ENCODE data around the gene NOA1.
"Not testable (repeated sequence)": the region's sequence is repeated elsewhere in the genome, so short reads cannot be mapped to it uniquely, and the experiment has no call there.

NOA1 gene

DNA sequence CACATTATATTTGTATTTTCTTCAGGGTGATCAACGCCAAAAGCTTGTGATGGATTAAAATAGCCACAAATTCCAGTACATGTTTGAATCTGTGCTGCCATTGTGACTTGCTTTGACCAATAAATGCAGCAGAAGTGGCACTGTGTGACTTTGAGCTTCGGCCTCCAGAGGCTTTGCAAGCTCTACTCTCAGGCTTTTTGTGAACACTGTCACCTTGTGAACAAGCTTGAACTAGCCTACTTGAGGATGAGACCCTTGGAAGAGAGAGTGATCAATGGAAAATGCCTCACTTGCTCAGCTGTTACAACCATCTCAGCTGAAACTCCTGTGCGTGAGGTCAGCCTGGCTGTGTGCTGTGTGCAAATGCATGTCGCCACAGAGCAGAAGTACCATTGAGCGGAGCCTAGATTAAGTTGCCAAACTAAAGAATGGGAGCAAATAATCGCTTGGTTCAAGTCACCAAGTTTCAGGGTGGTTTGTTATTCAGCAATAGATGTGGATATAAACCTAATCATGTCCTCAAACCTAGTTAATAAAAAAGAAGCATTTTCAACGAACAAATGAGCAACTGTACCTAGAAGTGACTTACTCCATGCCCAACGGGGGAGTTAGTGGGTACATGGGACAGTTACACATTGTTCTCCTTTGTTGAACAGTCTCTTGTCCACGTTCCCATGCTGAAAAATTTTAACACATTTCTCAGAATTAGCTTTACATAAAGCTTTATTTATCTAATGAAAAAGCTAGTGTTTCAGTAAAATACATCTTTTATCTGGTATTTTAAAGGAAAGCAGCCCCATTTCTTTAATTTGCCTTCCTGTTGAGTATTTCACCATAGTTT, 23.5 kb downstream of the NOA1 start:
- WGBS (ENCODE audit: extremely low coverage, insufficient coverage, low lambda C conversion rate), result no CpG with 5 or more reads among the region's 9 CpGs
- no peak overlapping the region for H3K4me3 ChIP-seq (ENCODE audit: low read length)
- no peak overlapping the region for H3K27ac ChIP-seq (ENCODE audit: low read depth, low read length)
- no peaks in the 10 kb centered on the region for H3K36me3 ChIP-seq (ENCODE audit: control insufficient read depth, insufficient read depth, low read length)
- no peak overlapping the region for H2BK120ac ChIP-seq (ENCODE audit: low read depth, low read length)
- H3K4me1 ChIP-seq (ENCODE audit: control insufficient read depth, low read depth, low read length), result no peaks in the 10 kb centered on the region
- no peak overlapping the region for H2AK5ac ChIP-seq (ENCODE audit: low read length)
- H3K18ac ChIP-seq (ENCODE audit: low read length), result no peak overlapping the region
- H3K79me1 ChIP-seq (ENCODE audit: low read length), result no peaks in the 10 kb centered on the region
- no peak overlapping the region for H4K8ac ChIP-seq (ENCODE audit: low read depth, low read length)
- no peak overlapping the region for H3K4ac ChIP-seq (ENCODE audit: low read depth, low read length)
- no peak overlapping the region for H4K5ac ChIP-seq (ENCODE audit: low read length)
- H3K27me3 ChIP-seq (ENCODE audit: insufficient read depth, low read length, poor library complexity), result no peaks in the 10 kb centered on the region
- H3K4me2 ChIP-seq (ENCODE audit: low read length), result no peak overlapping the region
- no peak overlapping the region for H3K56ac ChIP-seq (ENCODE audit: low read length)
- no peak overlapping the region for H2BK5ac ChIP-seq (ENCODE audit: low read length)
- no peak overlapping the region for H3K9ac ChIP-seq (ENCODE audit: low read length)
- H3K23ac ChIP-seq (ENCODE audit: low read length), result no peak overlapping the region
- no peak for DNase-seq
- H3K79me2 ChIP-seq (ENCODE audit: control insufficient read depth, insufficient read depth, low read length), result no peaks in the 10 kb centered on the region
- no peak overlapping the region for H2BK15ac ChIP-seq (replicated peaks; ENCODE audit: low read depth)

DNA sequence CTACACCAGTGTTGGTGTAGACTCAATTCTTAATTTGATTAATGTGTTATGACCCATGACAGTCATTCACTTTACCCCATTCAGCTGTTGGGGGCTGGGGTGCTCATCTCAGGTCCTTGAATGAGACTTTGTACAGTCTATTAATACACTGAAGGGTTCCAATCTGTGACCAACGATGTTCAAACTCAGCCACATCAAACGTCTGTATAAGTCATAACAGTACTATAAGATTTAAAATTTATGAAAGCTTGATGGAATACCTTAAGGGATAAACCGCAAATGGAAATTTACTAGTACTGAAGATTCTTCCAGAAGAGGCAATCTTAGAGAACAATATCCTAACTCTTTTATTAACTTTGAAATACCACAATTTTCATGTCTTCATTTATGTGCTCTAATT, 36.0 kb downstream of the NOA1 start:
- Histone ChIP-seq H3K23ac (ENCODE audit: low read length) (no peak overlapping the region), H3K9ac (ENCODE audit: low read length) (no peak overlapping the region), H3K4me3 (ENCODE audit: low read length) (no peak overlapping the region), H3K36me3 (ENCODE audit: control insufficient read depth, insufficient read depth, low read length) (no peaks in the 10 kb centered on the region), H2BK5ac (ENCODE audit: low read length) (no peak overlapping the region), H3K4me1 (ENCODE audit: control insufficient read depth, low read depth, low read length) (no peaks in the 10 kb centered on the region), H3K4me2 (ENCODE audit: low read length) (no peak overlapping the region), H4K8ac (ENCODE audit: low read depth, low read length) (no peak overlapping the region), H3K4ac (ENCODE audit: low read depth, low read length) (no peak overlapping the region), H3K27me3 (ENCODE audit: insufficient read depth, low read length, poor library complexity) (no peaks in the 10 kb centered on the region), H3K27ac (ENCODE audit: low read depth, low read length) (no peak overlapping the region), H2BK120ac (ENCODE audit: low read depth, low read length) (no peak overlapping the region), H3K79me1 (ENCODE audit: low read length) (no peaks in the 10 kb centered on the region), H3K79me2 (ENCODE audit: control insufficient read depth, insufficient read depth, low read length) (no peaks in the 10 kb centered on the region), H4K5ac (ENCODE audit: low read length) (no peak overlapping the region), H3K56ac (ENCODE audit: low read length) (no peak overlapping the region), H3K18ac (ENCODE audit: low read length) (no peak overlapping the region), H2BK15ac (replicated peaks; ENCODE audit: low read depth) (no peak overlapping the region), H2AK5ac (ENCODE audit: low read length) (no peak overlapping the region)
- WGBS (ENCODE audit: extremely low coverage, insufficient coverage, low lambda C conversion rate), result no CpG with 5 or more reads among the region's 3 CpGs
- no peak for DNase-seq

DNA sequence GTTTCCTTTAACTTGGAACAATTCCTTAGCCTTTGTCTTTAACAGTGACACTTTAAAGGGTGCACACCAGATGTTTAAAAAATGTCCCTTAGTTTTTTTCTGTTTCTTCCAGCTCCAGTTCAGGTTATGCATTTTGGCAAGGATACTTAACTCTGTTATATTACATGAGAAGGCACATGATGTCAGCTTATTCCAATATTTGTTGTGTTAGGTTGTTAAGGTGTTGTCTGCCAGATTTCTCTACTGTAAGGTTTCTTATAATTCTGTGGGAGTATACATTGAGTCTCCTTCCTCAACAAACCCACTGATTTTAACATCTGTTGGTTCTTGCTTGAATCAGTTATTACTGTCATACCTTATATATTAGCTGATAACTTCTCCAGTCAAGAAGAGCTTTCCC, 36.4 kb downstream of the NOA1 start:
- Histone ChIP-seq H3K79me2 (ENCODE audit: control insufficient read depth, insufficient read depth, low read length) (no peaks in the 10 kb centered on the region), H2BK15ac (replicated peaks; ENCODE audit: low read depth) (no peak overlapping the region), H3K56ac (ENCODE audit: low read length) (no peak overlapping the region), H2BK120ac (ENCODE audit: low read depth, low read length) (no peak overlapping the region), H3K4me3 (ENCODE audit: low read length) (no peak overlapping the region), H3K27me3 (ENCODE audit: insufficient read depth, low read length, poor library complexity) (no peaks in the 10 kb centered on the region), H3K27ac (ENCODE audit: low read depth, low read length) (no peak overlapping the region), H3K4me2 (ENCODE audit: low read length) (no peak overlapping the region), H4K5ac (ENCODE audit: low read length) (no peak overlapping the region), H3K18ac (ENCODE audit: low read length) (no peak overlapping the region), H4K8ac (ENCODE audit: low read depth, low read length) (no peak overlapping the region), H3K4me1 (ENCODE audit: control insufficient read depth, low read depth, low read length) (no peaks in the 10 kb centered on the region), H3K79me1 (ENCODE audit: low read length) (no peaks in the 10 kb centered on the region), H3K4ac (ENCODE audit: low read depth, low read length) (no peak overlapping the region), H2AK5ac (ENCODE audit: low read length) (no peak overlapping the region), H3K36me3 (ENCODE audit: control insufficient read depth, insufficient read depth, low read length) (no peaks in the 10 kb centered on the region), H3K23ac (ENCODE audit: low read length) (no peak overlapping the region), H2BK5ac (ENCODE audit: low read length) (no peak overlapping the region), H3K9ac (ENCODE audit: low read length) (no peak overlapping the region)
- DNase-seq, result no peak

DNA sequence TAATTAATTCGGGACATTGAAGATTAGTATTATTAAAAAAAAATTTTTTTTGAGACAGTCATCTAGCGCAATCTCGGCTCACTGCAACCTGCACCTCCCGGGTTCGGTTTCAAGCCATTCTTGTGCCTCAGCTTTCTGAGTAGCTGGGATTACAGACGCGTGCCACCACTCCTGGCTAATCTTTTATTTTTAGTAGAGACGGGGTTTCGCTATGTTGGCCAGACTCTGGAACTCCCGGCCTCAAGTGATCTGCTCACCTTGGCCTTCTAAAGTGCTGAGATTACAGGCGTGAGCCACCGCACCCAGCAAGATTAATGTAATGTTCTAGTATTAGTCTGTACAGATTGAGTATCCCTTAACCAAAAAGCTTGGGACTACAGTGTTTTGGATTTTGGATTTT, 37.0 kb downstream of the NOA1 start:
- no peak overlapping the region for H2BK120ac ChIP-seq (ENCODE audit: low read depth, low read length)
- H2AK5ac ChIP-seq (ENCODE audit: low read length), result no peak overlapping the region
- no peak overlapping the region for H4K5ac ChIP-seq (ENCODE audit: low read length)
- no peak overlapping the region for H3K27ac ChIP-seq (ENCODE audit: low read depth, low read length)
- no peak overlapping the region for H2BK5ac ChIP-seq (ENCODE audit: low read length)
- no peak overlapping the region for H4K8ac ChIP-seq (ENCODE audit: low read depth, low read length)
- no peak overlapping the region for H3K23ac ChIP-seq (ENCODE audit: low read length)
- no peak for DNase-seq
- no peaks in the 10 kb centered on the region for H3K79me2 ChIP-seq (ENCODE audit: control insufficient read depth, insufficient read depth, low read length)
- no peak overlapping the region for H3K18ac ChIP-seq (ENCODE audit: low read length)
- H3K56ac ChIP-seq (ENCODE audit: low read length), result no peak overlapping the region
- H3K4me1 ChIP-seq (ENCODE audit: control insufficient read depth, low read depth, low read length), result no peaks in the 10 kb centered on the region
- no peak overlapping the region for H3K4me2 ChIP-seq (ENCODE audit: low read length)
- no CpG with 5 or more reads among the region's 12 CpGs for WGBS (ENCODE audit: extremely low coverage, insufficient coverage, low lambda C conversion rate)
- no peak overlapping the region for H2BK15ac ChIP-seq (replicated peaks; ENCODE audit: low read depth)
- no peak overlapping the region for H3K4me3 ChIP-seq (ENCODE audit: low read length)
- no peaks in the 10 kb centered on the region for H3K36me3 ChIP-seq (ENCODE audit: control insufficient read depth, insufficient read depth, low read length)
- H3K79me1 ChIP-seq (ENCODE audit: low read length), result no peaks in the 10 kb centered on the region
- no peaks in the 10 kb centered on the region for H3K27me3 ChIP-seq (ENCODE audit: insufficient read depth, low read length, poor library complexity)
- H3K4ac ChIP-seq (ENCODE audit: low read depth, low read length), result no peak overlapping the region
- no peak overlapping the region for H3K9ac ChIP-seq (ENCODE audit: low read length)

DNA sequence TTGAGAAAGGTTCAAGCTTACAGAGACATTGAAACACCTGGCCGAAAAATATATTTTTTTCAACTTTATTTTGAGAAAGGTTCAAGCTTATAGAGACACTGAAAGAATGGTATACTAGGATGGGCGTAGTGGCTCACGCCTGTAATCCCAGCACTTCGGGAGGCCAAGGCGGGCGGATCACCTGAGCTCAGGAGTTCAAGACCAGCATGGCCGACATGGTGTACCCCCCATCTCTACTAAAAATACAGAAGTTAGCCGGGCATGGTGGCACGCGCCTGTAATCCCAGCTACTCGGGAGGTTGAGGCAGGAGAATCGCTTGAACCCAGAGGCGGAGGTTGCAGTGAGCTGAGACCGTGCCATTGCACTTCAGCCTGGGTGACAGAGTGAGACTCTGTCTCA, 37.6 kb downstream of the NOA1 start:
- H2BK15ac ChIP-seq (replicated peaks; ENCODE audit: low read depth); H2AK5ac ChIP-seq (ENCODE audit: low read length); H3K4me2 ChIP-seq (ENCODE audit: low read length); DNase-seq; H3K56ac ChIP-seq (ENCODE audit: low read length); H3K9ac ChIP-seq (ENCODE audit: low read length); H3K27ac ChIP-seq (ENCODE audit: low read depth, low read length); H3K36me3 ChIP-seq (ENCODE audit: control insufficient read depth, insufficient read depth, low read length); H3K79me2 ChIP-seq (ENCODE audit: control insufficient read depth, insufficient read depth, low read length); H3K4ac ChIP-seq (ENCODE audit: low read depth, low read length); H4K5ac ChIP-seq (ENCODE audit: low read length); H3K18ac ChIP-seq (ENCODE audit: low read length); H3K4me1 ChIP-seq (ENCODE audit: control insufficient read depth, low read depth, low read length); H2BK5ac ChIP-seq (ENCODE audit: low read length); H3K23ac ChIP-seq (ENCODE audit: low read length); H2BK120ac ChIP-seq (ENCODE audit: low read depth, low read length); H3K4me3 ChIP-seq (ENCODE audit: low read length); H4K8ac ChIP-seq (ENCODE audit: low read depth, low read length); H3K27me3 ChIP-seq (ENCODE audit: insufficient read depth, low read length, poor library complexity); H3K79me1 ChIP-seq (ENCODE audit: low read length): not testable (repeated sequence)
- WGBS (ENCODE audit: extremely low coverage, insufficient coverage, low lambda C conversion rate), result no CpG with 5 or more reads among the region's 14 CpGs

DNA sequence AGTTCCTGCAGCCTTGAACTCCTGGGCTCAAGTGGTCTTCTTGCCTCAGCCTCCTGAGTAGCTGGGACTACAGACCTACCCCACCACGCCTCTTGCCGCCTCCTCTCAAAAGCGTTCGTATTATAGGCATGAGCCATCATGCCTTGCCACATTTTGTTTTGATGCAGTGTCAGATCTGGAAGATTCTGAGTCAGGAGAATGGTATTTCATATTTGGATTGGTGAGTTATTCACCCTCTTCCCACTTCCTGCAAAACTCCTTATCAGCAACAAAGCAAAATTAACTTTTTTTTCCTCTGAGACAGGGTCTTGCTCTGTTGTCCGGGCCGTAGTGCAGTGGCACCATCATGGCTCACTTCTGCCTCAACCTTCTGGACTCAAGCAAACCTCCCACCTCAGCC, 40.1 kb downstream of the NOA1 start:
- Histone ChIP-seq H3K36me3 (ENCODE audit: control insufficient read depth, insufficient read depth, low read length) (no peaks in the 10 kb centered on the region), H2BK5ac (ENCODE audit: low read length) (no peak overlapping the region), H3K79me2 (ENCODE audit: control insufficient read depth, insufficient read depth, low read length) (no peaks in the 10 kb centered on the region), H3K4me2 (ENCODE audit: low read length) (no peak overlapping the region), H3K79me1 (ENCODE audit: low read length) (peaks cover 2% of the 10 kb centered on the region), H4K8ac (ENCODE audit: low read depth, low read length) (no peak overlapping the region), H3K23ac (ENCODE audit: low read length) (no peak overlapping the region), H3K9ac (ENCODE audit: low read length) (no peak overlapping the region), H3K56ac (ENCODE audit: low read length) (no peak overlapping the region), H3K27ac (ENCODE audit: low read depth, low read length) (no peak overlapping the region), H3K4ac (ENCODE audit: low read depth, low read length) (no peak overlapping the region), H2BK15ac (replicated peaks; ENCODE audit: low read depth) (no peak overlapping the region), H4K5ac (ENCODE audit: low read length) (no peak overlapping the region), H3K27me3 (ENCODE audit: insufficient read depth, low read length, poor library complexity) (no peaks in the 10 kb centered on the region), H3K4me3 (ENCODE audit: low read length) (no peak overlapping the region), H2AK5ac (ENCODE audit: low read length) (no peak overlapping the region), H3K18ac (ENCODE audit: low read length) (no peak overlapping the region), H2BK120ac (ENCODE audit: low read depth, low read length) (no peak overlapping the region), H3K4me1 (ENCODE audit: control insufficient read depth, low read depth, low read length) (no peaks in the 10 kb centered on the region)
- WGBS (ENCODE audit: extremely low coverage, insufficient coverage, low lambda C conversion rate), result no CpG with 5 or more reads among the region's 6 CpGs
- DNase-seq, result no peak

All from mesendoderm (in vitro differentiated cells).